Peyer's patch (tissue), 4 donors: Measurements from ENCODE around the gene PLB1.

ENCODE experiments used
- POLR2A ChIP-seq, 2 donors: fragments of 450-650 bp; IDR thresholded peaks; one replicate each; pipeline ENCODE4 v1.5.1; 2017; ENCODE audit warnings: antibody characterized with exemption in 2 of 2, mild to moderate bottlenecking in 2 of 2, moderate library complexity in 2 of 2
- TF ChIP-seq, protein P1 (sequence below), 6 experiments: fragments of 450-650 bp in 4 of 6; fragments of 200-600 bp in 2 of 6; sonication (generic) in 1 of 6; IDR thresholded peaks; one replicate each; pipeline ENCODE4 v1.5.1; 2017 to 2019; ENCODE audit warnings: antibody characterized with exemption in 6 of 6, mild to moderate bottlenecking in 3 of 6, moderate library complexity in 1 of 6

DNA sequence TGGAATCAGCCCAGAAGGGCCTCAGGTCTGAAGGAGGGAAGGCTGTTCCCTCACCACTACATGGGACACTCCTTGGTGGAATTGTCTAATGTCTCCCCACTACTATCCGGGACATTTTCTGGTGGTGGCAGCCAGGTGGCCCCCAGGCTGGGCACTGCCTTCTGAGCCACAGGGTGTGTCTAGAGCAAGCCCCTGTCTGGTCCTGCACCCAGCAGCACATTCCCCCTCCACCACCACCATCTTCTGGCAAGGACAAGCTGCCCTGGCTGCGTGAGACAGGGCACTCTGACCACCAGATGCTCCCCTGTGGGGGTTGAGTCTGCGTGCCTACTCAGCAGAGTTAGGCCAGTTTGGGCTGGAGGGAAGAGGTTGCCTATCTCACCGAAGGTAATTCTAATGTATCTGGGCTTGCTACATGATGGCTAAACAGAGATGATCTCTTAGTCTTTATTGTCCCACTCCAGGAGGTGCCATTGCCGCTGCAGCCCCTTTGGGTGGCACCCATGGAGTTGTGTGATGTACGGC lies 106.3 kb downstream of the PLB1 start:
- TF ChIP-seq, protein P1, sequence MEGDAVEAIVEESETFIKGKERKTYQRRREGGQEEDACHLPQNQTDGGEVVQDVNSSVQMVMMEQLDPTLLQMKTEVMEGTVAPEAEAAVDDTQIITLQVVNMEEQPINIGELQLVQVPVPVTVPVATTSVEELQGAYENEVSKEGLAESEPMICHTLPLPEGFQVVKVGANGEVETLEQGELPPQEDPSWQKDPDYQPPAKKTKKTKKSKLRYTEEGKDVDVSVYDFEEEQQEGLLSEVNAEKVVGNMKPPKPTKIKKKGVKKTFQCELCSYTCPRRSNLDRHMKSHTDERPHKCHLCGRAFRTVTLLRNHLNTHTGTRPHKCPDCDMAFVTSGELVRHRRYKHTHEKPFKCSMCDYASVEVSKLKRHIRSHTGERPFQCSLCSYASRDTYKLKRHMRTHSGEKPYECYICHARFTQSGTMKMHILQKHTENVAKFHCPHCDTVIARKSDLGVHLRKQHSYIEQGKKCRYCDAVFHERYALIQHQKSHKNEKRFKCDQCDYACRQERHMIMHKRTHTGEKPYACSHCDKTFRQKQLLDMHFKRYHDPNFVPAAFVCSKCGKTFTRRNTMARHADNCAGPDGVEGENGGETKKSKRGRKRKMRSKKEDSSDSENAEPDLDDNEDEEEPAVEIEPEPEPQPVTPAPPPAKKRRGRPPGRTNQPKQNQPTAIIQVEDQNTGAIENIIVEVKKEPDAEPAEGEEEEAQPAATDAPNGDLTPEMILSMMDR (IDR thresholded peaks at IDR 0.05): no peak
- TF ChIP-seq POLR2A (IDR thresholded peaks at IDR 0.05): no peak
